Coronary artery (tissue), 2 donors: ENCODE data around the gene SLC52A3.
"Not testable (repeated sequence)": the region's sequence is repeated elsewhere in the genome, so short reads cannot be mapped to it uniquely, and the experiment has no call there.

Experiments used
- DNase-seq: peaks from one replicate; pipeline ENCODE4 v3.0.0-alpha.2; 2017; ENCODE audit warnings: low spot score
- H3K27ac ChIP-seq, 2 donors: fragments of 200-600 bp; sonication (generic); one replicate each; pipeline ENCODE4 v1.5.1; 2016 to 2019
- H3K4me3 ChIP-seq: fragments of 200-600 bp; sonication (generic); 2 replicates; pipeline ENCODE4 v1.5.1; 2016; ENCODE audit warnings: mild to moderate bottlenecking, moderate library complexity
- CTCF ChIP-seq: fragments of 200-600 bp; sonication (generic); IDR thresholded peaks from one replicate; pipeline ENCODE4 v1.5.1; 2019; ENCODE audit warnings: antibody characterized with exemption

The SLC52A3 gene

GRCh38 chr20:726160-726559 is 42.1 kb downstream of the SLC52A3 start:
- DNase-seq, result no peak
- TF ChIP-seq CTCF, result no peak
- no peak overlapping the region for H3K4me3 ChIP-seq
- H3K27ac ChIP-seq, result no peak overlapping the region

- DNase-seq, result no peak
- Histone ChIP-seq H3K27ac (no peak overlapping the region), H3K4me3 (no peak overlapping the region)
- no peak for TF ChIP-seq CTCF
Observed at GRCh38 chr20:725491-725890, 42.8 kb downstream of the SLC52A3 start.

GRCh38 chr20:724797-725196 is 43.5 kb downstream of the SLC52A3 start:
- H3K4me3 ChIP-seq, DNase-seq, H3K27ac ChIP-seq: not testable (repeated sequence)

- no peak for DNase-seq
Observed at GRCh38 chr20:723756-724155, 44.5 kb downstream of the SLC52A3 start.

GRCh38 chr20:722822-723644 is 45.3 kb downstream of the SLC52A3 start:
- Histone ChIP-seq H3K4me3 (no peak overlapping the region), H3K27ac (no peak overlapping the region)
- no peak for TF ChIP-seq CTCF
- no peak for DNase-seq

More at GRCh38 chr20:723756-724155, 44.5 kb downstream of the SLC52A3 start:
- H3K4me3 ChIP-seq, result no peak overlapping the region
- no peak overlapping the region for H3K27ac ChIP-seq
- TF ChIP-seq CTCF, result no peak

GRCh38 chr20:721876-722275 is 46.4 kb downstream of the SLC52A3 start:
- no peak for TF ChIP-seq CTCF
- no peak overlapping the region for H3K27ac ChIP-seq
- no peak overlapping the region for H3K4me3 ChIP-seq
- DNase-seq, result no peak

- DNase-seq, result no peak
- H3K27ac ChIP-seq, result no peak overlapping the region
- no peak for TF ChIP-seq CTCF
Observed at GRCh38 chr20:719816-720215, 48.5 kb downstream of the SLC52A3 start.

More at GRCh38 chr20:719816-720215, 48.5 kb downstream of the SLC52A3 start:
- H3K4me3 ChIP-seq, result no peak overlapping the region
